Stimulated activated naive CD8-positive, alpha-beta T cell treated with anti-CD3 and anti-CD28 coated beads, Interleukin-15, amount 100 ng/mL, for 72 hours (primary cell): ENCODE measurements around the gene FAAH.
A peak's percentile ranks its signal among the peaks of the same experiment; 100 is the strongest.
"Not testable (repeated sequence)": the region's sequence is repeated elsewhere in the genome, so short reads cannot be mapped to it uniquely, and the experiment has no call there.

ENCODE experiments used
- ATAC-seq: fragments of 150-1000 bp; cut with Tn5 transposase; 2 replicates; pipeline ENCODE4 v1.10.0; 2021; ENCODE audit warnings: mild to moderate bottlenecking, moderate library complexity
- DNase-seq, 2 donors: peaks; one replicate each; pipeline ENCODE4 v3.0.0; 2021 to 2022
- H3K27ac Mint-ChIP-seq, 2 donors: one replicate each; pipeline ENCODE4 v1.8.0; 2022; ENCODE audit warnings: mild to moderate bottlenecking in 2 of 2, mixed read lengths in 2 of 2, moderate library complexity in 2 of 2
- H3K27me3 Mint-ChIP-seq: one replicate; pipeline ENCODE4 v1.8.0; 2022; ENCODE audit warnings: mixed read lengths
- H3K4me1 Mint-ChIP-seq: one replicate; pipeline ENCODE4 v1.8.0; 2022; ENCODE audit warnings: mild to moderate bottlenecking, mixed read lengths
- H3K4me3 Mint-ChIP-seq, 2 donors: one replicate each; pipeline ENCODE4 v1.8.0; 2022; ENCODE audit warnings: mild to moderate bottlenecking in 2 of 2, mixed read lengths in 2 of 2, moderate library complexity in 1 of 2
- H3K9me3 Mint-ChIP-seq, 2 donors: one replicate each; pipeline ENCODE4 v1.8.0; 2022; ENCODE audit warnings: mixed read lengths in 2 of 2

FAAH gene

GRCh38 chr1:46394108-46394871 lies at the start of gene FAAH:
FAAH (plus strand) TSS chr1:46394317; CDS start chr1:46394349, 32 bp downstream.
- ATAC-seq = peak; percentile 86
- DNase-seq = peak; percentile 61 to 63
- Mint-ChIP-seq H3K27me3 (peaks cover 40% of the 10 kb centered on the region), H3K4me1 (peaks cover 15% of the 10 kb centered on the region), H3K27ac (no peak within 1 kb of the TSS), H3K4me3 (peak within 1 kb of the TSS; percentile 79 to 85), H3K9me3 (peaks cover 0 to 22% of the 10 kb centered on the region in 2 donors)

DNA sequence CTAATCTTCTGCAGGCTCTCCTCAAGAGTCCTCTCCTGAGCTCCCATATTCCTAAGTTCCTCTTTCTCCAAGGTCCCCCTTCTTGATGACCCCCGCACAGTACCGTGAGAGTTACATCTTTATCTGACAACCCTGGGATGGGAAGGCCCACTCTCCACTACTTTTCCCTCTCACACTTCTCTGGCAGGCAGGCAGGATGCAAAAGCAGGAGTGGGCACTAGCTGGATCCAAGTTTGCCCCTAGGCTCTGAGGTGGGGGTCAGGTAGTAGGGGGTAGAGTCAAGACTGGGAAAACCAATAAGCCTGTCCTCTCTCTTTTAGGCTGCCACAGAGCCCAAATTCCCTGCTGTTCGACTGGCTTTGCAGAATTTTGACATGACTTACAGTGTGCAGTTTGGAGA lies 49.6 kb upstream of the FAAH start:
- H3K27me3 Mint-ChIP-seq = no peaks in the 10 kb centered on the region
- no peak for DNase-seq
- peak overlapping the region in 1 of 2 donors; percentile 36 for H3K27ac Mint-ChIP-seq
- no peaks in the 10 kb centered on the region for H3K9me3 Mint-ChIP-seq
- no peak overlapping the region for H3K4me3 Mint-ChIP-seq
- H3K4me1 Mint-ChIP-seq = peaks cover 67% of the 10 kb centered on the region
- ATAC-seq = no peak

GRCh38 chr1:46345281-46345680 lies 48.8 kb upstream of the FAAH start:
- H3K27me3 Mint-ChIP-seq = no peaks in the 10 kb centered on the region
- H3K27ac Mint-ChIP-seq = peak overlapping the region in 1 of 2 donors; percentile 29
- peaks cover 62% of the 10 kb centered on the region for H3K4me1 Mint-ChIP-seq

GRCh38 chr1:46352363-46352762 lies 41.8 kb upstream of the FAAH start:
- Mint-ChIP-seq H3K27ac (no peak overlapping the region), H3K27me3 (no peaks in the 10 kb centered on the region), H3K9me3 (no peaks in the 10 kb centered on the region), H3K4me3 (no peak overlapping the region), H3K4me1 (peaks cover 10% of the 10 kb centered on the region)
- no peak for DNase-seq
- no peak for ATAC-seq

More at GRCh38 chr1:46345281-46345680, 48.8 kb upstream of the FAAH start:
- ATAC-seq (no peak), DNase-seq (no peak)
- H3K4me3 Mint-ChIP-seq = no peak overlapping the region
- no peaks in the 10 kb centered on the region for H3K9me3 Mint-ChIP-seq

DNA sequence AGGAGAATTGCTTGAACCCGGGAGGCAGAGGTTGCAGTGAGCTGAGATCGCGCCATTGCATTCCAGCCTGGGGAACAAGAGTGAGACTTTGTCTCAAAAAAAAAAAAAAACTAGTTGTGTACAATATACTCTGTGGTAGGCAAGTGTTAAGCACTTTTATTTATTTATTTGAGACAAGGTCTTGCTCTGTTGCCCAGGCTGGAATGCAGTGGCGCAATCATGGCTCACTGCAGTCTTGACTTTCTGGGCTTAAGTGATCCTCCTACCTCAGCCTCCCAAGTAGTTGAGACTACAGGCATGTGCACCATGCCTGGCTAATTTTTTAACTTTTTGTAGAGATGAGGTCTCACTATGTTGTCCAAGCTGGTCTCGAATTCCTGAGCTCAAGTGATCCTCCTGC lies 38.2 kb upstream of the FAAH start:
- not testable (repeated sequence) for H3K9me3 Mint-ChIP-seq, H3K4me3 Mint-ChIP-seq, H3K4me1 Mint-ChIP-seq, H3K27me3 Mint-ChIP-seq, H3K27ac Mint-ChIP-seq, ATAC-seq, DNase-seq

GRCh38 chr1:46362158-46362557 lies 32.0 kb upstream of the FAAH start:
- no peak overlapping the region for H3K27ac Mint-ChIP-seq
- ATAC-seq (no peak), DNase-seq (no peak)
- H3K27me3 Mint-ChIP-seq = no peaks in the 10 kb centered on the region
- H3K4me1 Mint-ChIP-seq = no peaks in the 10 kb centered on the region
- no peak overlapping the region for H3K4me3 Mint-ChIP-seq
- H3K9me3 Mint-ChIP-seq = no peaks in the 10 kb centered on the region

- ATAC-seq = no peak
- Mint-ChIP-seq H3K9me3 (no peaks in the 10 kb centered on the region), H3K4me3 (no peak overlapping the region), H3K27ac (no peak overlapping the region), H3K4me1 (no peaks in the 10 kb centered on the region), H3K27me3 (no peaks in the 10 kb centered on the region)
- DNase-seq = no peak
These were observed 31.0 kb upstream of the FAAH start for GRCh38 chr1:46363121-46363520.

DNA sequence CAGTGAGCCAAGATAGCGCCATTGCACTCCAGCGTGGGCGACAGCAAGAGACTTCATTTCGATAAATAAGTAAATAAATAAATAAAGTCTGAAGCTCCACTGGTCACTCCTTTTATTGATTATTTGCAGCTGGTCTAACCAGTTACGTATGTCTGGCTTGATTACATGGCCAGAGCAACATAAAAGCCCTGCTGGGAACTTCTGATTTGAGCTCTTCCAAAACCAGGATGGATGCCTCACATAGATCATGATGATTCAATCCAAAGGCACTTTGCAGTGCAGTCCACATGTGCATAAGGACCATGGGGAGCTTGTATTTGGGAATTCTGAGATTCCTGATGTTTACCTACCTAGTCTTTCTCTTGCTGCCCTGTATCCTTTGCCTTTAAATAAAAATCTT lies 29.5 kb upstream of the FAAH start:
- no peak overlapping the region for H3K27ac Mint-ChIP-seq
- no peak for DNase-seq
- H3K4me3 Mint-ChIP-seq = no peak overlapping the region
- ATAC-seq = no peak
- no peaks in the 10 kb centered on the region for H3K9me3 Mint-ChIP-seq
- H3K27me3 Mint-ChIP-seq = no peaks in the 10 kb centered on the region
- H3K4me1 Mint-ChIP-seq = no peaks in the 10 kb centered on the region

DNA sequence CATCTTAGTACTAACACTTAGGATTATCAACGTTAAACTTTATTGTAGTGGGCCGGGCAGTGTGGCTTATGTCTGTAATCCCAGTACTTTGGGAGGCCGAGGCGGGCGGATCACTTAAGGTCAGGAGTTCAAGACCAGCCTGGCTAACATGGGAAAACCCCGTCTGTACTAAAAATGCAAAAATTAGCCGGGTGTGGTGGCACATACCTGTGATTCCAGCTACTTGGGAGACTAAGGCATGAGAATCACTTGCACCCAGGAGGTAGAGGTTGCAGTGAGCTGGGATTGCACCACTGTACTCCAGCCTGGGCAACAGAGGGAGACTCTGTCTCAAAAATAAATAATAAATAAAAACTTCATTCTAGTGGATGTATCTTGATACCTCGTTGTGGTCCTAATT lies 28.3 kb upstream of the FAAH start:
- ATAC-seq, H3K27ac Mint-ChIP-seq, H3K27me3 Mint-ChIP-seq, DNase-seq, H3K4me3 Mint-ChIP-seq, H3K4me1 Mint-ChIP-seq, H3K9me3 Mint-ChIP-seq: not testable (repeated sequence)

DNA sequence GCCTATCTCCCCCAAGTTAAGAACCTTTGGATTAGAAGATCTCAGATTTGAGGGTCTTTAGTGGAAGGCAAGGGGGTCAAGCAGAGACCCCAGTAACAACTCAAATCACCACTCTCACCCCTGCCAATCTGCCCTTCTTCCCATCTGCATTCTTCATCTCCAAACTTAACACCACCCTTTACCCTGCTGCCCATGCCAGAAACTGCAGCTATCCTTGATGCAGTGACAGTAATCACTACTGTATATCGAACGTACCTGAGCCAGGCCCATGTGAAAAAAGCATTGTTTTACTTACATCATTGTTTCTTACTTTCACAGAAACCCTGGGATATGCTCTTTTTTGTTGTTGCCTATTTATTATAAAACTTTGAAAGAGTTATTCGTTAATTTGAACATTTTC lies 27.0 kb upstream of the FAAH start:
- no peaks in the 10 kb centered on the region for H3K4me1 Mint-ChIP-seq
- no peaks in the 10 kb centered on the region for H3K9me3 Mint-ChIP-seq
- H3K4me3 Mint-ChIP-seq = no peak overlapping the region
- ATAC-seq (no peak), DNase-seq (no peak)
- no peaks in the 10 kb centered on the region for H3K27me3 Mint-ChIP-seq
- no peak overlapping the region for H3K27ac Mint-ChIP-seq

- H3K27ac Mint-ChIP-seq, ATAC-seq, DNase-seq, H3K4me3 Mint-ChIP-seq, H3K9me3 Mint-ChIP-seq, H3K4me1 Mint-ChIP-seq, H3K27me3 Mint-ChIP-seq: not testable (repeated sequence)
These were observed 26.4 kb upstream of the FAAH start for GRCh38 chr1:46367701-46368100.

DNA sequence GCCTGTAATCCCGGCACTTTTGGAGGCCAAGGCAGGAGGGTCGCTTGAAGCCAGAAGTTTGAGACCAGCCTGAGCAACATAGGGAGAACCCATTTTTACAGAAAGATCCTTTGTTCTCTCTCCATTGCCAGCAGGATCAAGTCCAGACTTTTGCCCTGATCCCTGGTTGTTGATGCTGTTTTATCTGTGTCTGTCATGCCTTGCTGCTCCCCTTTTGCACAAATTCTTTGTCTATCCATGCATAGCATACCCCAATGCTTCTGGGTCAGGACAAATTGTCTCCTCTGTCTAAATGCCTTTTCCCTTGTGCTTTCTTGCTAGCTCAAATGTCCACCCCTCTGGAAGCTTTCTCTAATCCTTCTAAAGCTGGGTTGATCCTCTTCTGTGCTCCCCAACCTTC lies 25.3 kb upstream of the FAAH start:
- H3K4me1 Mint-ChIP-seq = no peaks in the 10 kb centered on the region
- H3K27ac Mint-ChIP-seq = no peak overlapping the region
- no peak overlapping the region for H3K4me3 Mint-ChIP-seq
- no peaks in the 10 kb centered on the region for H3K9me3 Mint-ChIP-seq
- DNase-seq (no peak), ATAC-seq (no peak)
- no peaks in the 10 kb centered on the region for H3K27me3 Mint-ChIP-seq

GRCh38 chr1:46369542-46370213 lies 24.4 kb upstream of the FAAH start:
- no peaks in the 10 kb centered on the region for H3K4me1 Mint-ChIP-seq
- DNase-seq (no peak), ATAC-seq (no peak)
- no peaks in the 10 kb centered on the region for H3K9me3 Mint-ChIP-seq
- no peaks in the 10 kb centered on the region for H3K27me3 Mint-ChIP-seq
- no peak overlapping the region for H3K27ac Mint-ChIP-seq
- no peak overlapping the region for H3K4me3 Mint-ChIP-seq

- H3K4me1 Mint-ChIP-seq = no peaks in the 10 kb centered on the region
- H3K4me3 Mint-ChIP-seq = no peak overlapping the region
- H3K27ac Mint-ChIP-seq = no peak overlapping the region
- ATAC-seq (peak; percentile 81), DNase-seq (no peak)
- H3K9me3 Mint-ChIP-seq = no peaks in the 10 kb centered on the region
- H3K27me3 Mint-ChIP-seq = no peaks in the 10 kb centered on the region
These were observed 23.9 kb upstream of the FAAH start for GRCh38 chr1:46370214-46370633.

DNA sequence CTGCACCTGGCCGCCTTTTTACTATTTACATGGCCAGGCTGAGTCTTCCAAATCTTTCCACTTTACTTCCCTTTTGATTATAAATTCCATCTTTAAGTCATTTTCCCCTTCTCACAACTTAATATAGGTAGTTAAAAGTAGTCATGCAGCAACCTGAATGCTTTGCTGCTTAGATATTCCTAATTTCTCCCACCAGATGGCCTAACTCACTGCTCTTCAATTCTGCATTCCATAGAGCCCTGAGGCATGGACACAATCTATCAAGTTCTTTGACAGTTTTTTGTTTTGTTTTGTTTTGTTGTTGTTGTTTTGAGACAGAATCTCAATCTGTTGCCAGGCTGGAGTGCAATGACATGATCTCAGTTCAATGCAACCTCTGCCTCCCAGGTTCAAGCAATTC lies 21.7 kb upstream of the FAAH start:
- no peaks in the 10 kb centered on the region for H3K9me3 Mint-ChIP-seq
- H3K4me1 Mint-ChIP-seq = no peaks in the 10 kb centered on the region
- ATAC-seq = no peak
- H3K27me3 Mint-ChIP-seq = no peaks in the 10 kb centered on the region
- H3K4me3 Mint-ChIP-seq = no peak overlapping the region
- no peak for DNase-seq
- no peak overlapping the region for H3K27ac Mint-ChIP-seq

DNA sequence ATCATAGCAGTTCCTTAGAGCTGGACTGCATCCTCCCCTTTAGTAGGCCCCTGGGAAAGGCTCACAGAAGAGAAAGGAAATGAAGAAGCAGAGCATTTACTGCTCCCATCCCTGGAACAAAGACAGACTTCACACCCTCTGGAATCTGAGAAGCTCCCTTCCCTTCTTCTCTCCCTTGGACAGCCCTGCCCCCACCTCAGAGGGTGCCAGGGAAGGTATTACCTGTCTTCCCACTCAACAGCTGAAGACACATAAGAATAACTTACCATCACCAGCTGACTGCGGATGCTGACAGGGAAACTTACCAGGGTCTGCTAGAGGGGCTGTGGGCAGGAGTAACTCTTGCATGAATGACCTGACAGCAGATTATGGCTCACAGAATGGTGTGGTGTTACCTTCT lies 14.1 kb upstream of the FAAH start:
- ATAC-seq = no peak
- Mint-ChIP-seq H3K9me3 (peaks cover 5 to 10% of the 10 kb centered on the region in 2 donors), H3K27ac (no peak overlapping the region), H3K4me1 (no peaks in the 10 kb centered on the region), H3K4me3 (no peak overlapping the region), H3K27me3 (no peaks in the 10 kb centered on the region)
- no peak for DNase-seq
